HG03196 (cell line): ENCODE data around the gene HLX.

Experiments used
- ATAC-seq: cut with Tn5 transposase; IDR thresholded peaks from one replicate; pipeline ENCODE4 v1.9.1; 2021; ENCODE audit not compliant: unreplicated experiment

HLX gene

GRCh38 chr1:220882061-220882891 is 3.0 kb downstream of the HLX start:
- ATAC-seq: no peak

GRCh38 chr1:220884109-220884980 is 5.1 kb downstream of the HLX start:
- no peak for ATAC-seq

- ATAC-seq: no peak
These were observed 6.0 kb downstream of the HLX start for GRCh38 chr1:220884981-220885918.

GRCh38 chr1:220885971-220886370 is 6.7 kb downstream of the HLX start:
- ATAC-seq: no peak

- ATAC-seq: no peak
These were observed 7.4 kb downstream of the HLX start for GRCh38 chr1:220886470-220887201.

GRCh38 chr1:220887202-220887519 is 7.9 kb downstream of the HLX start:
- no peak for ATAC-seq

- ATAC-seq: no peak
These were observed 8.5 kb downstream of the HLX start for GRCh38 chr1:220887520-220888416.

- no peak for ATAC-seq
These were observed 9.3 kb downstream of the HLX start for GRCh38 chr1:220888417-220888986.

- no peak for ATAC-seq
These were observed 10.1 kb downstream of the HLX start for GRCh38 chr1:220889333-220889732.

GRCh38 chr1:220889848-220890287 is 10.6 kb downstream of the HLX start:
- no peak for ATAC-seq

- ATAC-seq: no peak
These were observed 11.4 kb downstream of the HLX start for GRCh38 chr1:220890602-220891001.

GRCh38 chr1:220891224-220892085 is 12.2 kb downstream of the HLX start:
- ATAC-seq: no peak

GRCh38 chr1:220892086-220892376 is 12.8 kb downstream of the HLX start:
- no peak for ATAC-seq

GRCh38 chr1:220892997-220893700 is 13.9 kb downstream of the HLX start:
- no peak for ATAC-seq

GRCh38 chr1:220893701-220894024 is 14.4 kb downstream of the HLX start:
- ATAC-seq: no peak

GRCh38 chr1:220894025-220894923 is 15.0 kb downstream of the HLX start:
- no peak for ATAC-seq

- ATAC-seq: no peak
These were observed 15.6 kb downstream of the HLX start for GRCh38 chr1:220894924-220895256.
